ENCODE measurements around the gene RICTOR.
"Not testable (repeated sequence)": the region's sequence is repeated elsewhere in the genome, so short reads cannot be mapped to it uniquely, and the experiment has no call there.

The RICTOR gene

GRCh38 chr5:38996123-38996522 is 78.1 kb downstream of the RICTOR start:
- no peaks in the 10 kb centered on the region for H3K9me3 ChIP-seq (ENCODE audit: control insufficient read depth, insufficient read depth, low read length)
- no peaks in the 10 kb centered on the region for H3K36me3 ChIP-seq (ENCODE audit: insufficient read depth, low read length)
- H3K4me1 ChIP-seq (ENCODE audit: insufficient read depth, low read length), result no peaks in the 10 kb centered on the region
- H3K9ac ChIP-seq (ENCODE audit: low read depth, low read length), result no peak overlapping the region

GRCh38 chr5:38994324-38994927 is 79.8 kb downstream of the RICTOR start:
- Histone ChIP-seq H3K9ac (ENCODE audit: low read depth, low read length) (no peak overlapping the region), H3K36me3 (ENCODE audit: insufficient read depth, low read length) (no peaks in the 10 kb centered on the region; the same call in 1 of the 2 replicates), H3K4me1 (ENCODE audit: insufficient read depth, low read length) (no peaks in the 10 kb centered on the region), H3K9me3 (ENCODE audit: control insufficient read depth, insufficient read depth, low read length) (no peaks in the 10 kb centered on the region)

GRCh38 chr5:38989974-38990719 is 84.1 kb downstream of the RICTOR start:
- H3K9me3 ChIP-seq (ENCODE audit: control insufficient read depth, insufficient read depth, low read length); H3K4me1 ChIP-seq (ENCODE audit: insufficient read depth, low read length); H3K9ac ChIP-seq (ENCODE audit: low read depth, low read length); H3K36me3 ChIP-seq (ENCODE audit: insufficient read depth, low read length): not testable (repeated sequence)

- Histone ChIP-seq H3K36me3 (ENCODE audit: insufficient read depth, low read length) (no peaks in the 10 kb centered on the region; the same call in 1 of the 2 replicates), H3K4me1 (ENCODE audit: insufficient read depth, low read length) (no peaks in the 10 kb centered on the region), H3K9me3 (ENCODE audit: control insufficient read depth, insufficient read depth, low read length) (no peaks in the 10 kb centered on the region), H3K9ac (ENCODE audit: low read depth, low read length) (no peak overlapping the region)
Observed at GRCh38 chr5:38985909-38986452, 88.2 kb downstream of the RICTOR start.

- Histone ChIP-seq H3K4me1 (ENCODE audit: insufficient read depth, low read length) (peaks cover 8% of the 10 kb centered on the region; the same call in 1 of the 2 replicates), H3K9me3 (ENCODE audit: control insufficient read depth, insufficient read depth, low read length) (no peaks in the 10 kb centered on the region), H3K9ac (ENCODE audit: low read depth, low read length) (no peak overlapping the region), H3K36me3 (ENCODE audit: insufficient read depth, low read length) (no peaks in the 10 kb centered on the region)
Observed at GRCh38 chr5:38979535-38979934, 94.7 kb downstream of the RICTOR start.

GRCh38 chr5:38978036-38978435 is 96.2 kb downstream of the RICTOR start:
- Histone ChIP-seq H3K9ac (ENCODE audit: low read depth, low read length) (no peak overlapping the region), H3K4me1 (ENCODE audit: insufficient read depth, low read length) (peaks cover 8% of the 10 kb centered on the region; the same call in 1 of the 2 replicates), H3K9me3 (ENCODE audit: control insufficient read depth, insufficient read depth, low read length) (no peaks in the 10 kb centered on the region), H3K36me3 (ENCODE audit: insufficient read depth, low read length) (no peaks in the 10 kb centered on the region; the same call in 1 of the 2 replicates)

- no peaks in the 10 kb centered on the region for H3K36me3 ChIP-seq (ENCODE audit: insufficient read depth, low read length)
- no peak overlapping the region for H3K9ac ChIP-seq (ENCODE audit: low read depth, low read length)
- H3K4me1 ChIP-seq (ENCODE audit: insufficient read depth, low read length), result no peaks in the 10 kb centered on the region
- H3K9me3 ChIP-seq (ENCODE audit: control insufficient read depth, insufficient read depth, low read length), result no peaks in the 10 kb centered on the region
Observed at GRCh38 chr5:38968665-38969064, 105.5 kb downstream of the RICTOR start.

- Histone ChIP-seq H3K9me3 (ENCODE audit: control insufficient read depth, insufficient read depth, low read length) (no peaks in the 10 kb centered on the region), H3K9ac (ENCODE audit: low read depth, low read length) (no peak overlapping the region), H3K4me1 (ENCODE audit: insufficient read depth, low read length) (no peaks in the 10 kb centered on the region), H3K36me3 (ENCODE audit: insufficient read depth, low read length) (no peaks in the 10 kb centered on the region)
Observed at GRCh38 chr5:38961691-38962090, 112.5 kb downstream of the RICTOR start.

- no peak overlapping the region for H3K9ac ChIP-seq (ENCODE audit: low read depth, low read length)
- H3K4me1 ChIP-seq (ENCODE audit: insufficient read depth, low read length), result no peaks in the 10 kb centered on the region
- no peaks in the 10 kb centered on the region for H3K9me3 ChIP-seq (ENCODE audit: control insufficient read depth, insufficient read depth, low read length)
- H3K36me3 ChIP-seq (ENCODE audit: insufficient read depth, low read length), result peaks cover 7% of the 10 kb centered on the region; the same call in 1 of the 2 replicates
Observed at GRCh38 chr5:38953426-38954012, 120.7 kb downstream of the RICTOR start.

- no peaks in the 10 kb centered on the region for H3K9me3 ChIP-seq (ENCODE audit: control insufficient read depth, insufficient read depth, low read length)
- H3K36me3 ChIP-seq (ENCODE audit: insufficient read depth, low read length), result peaks cover 13% of the 10 kb centered on the region; the same call in 1 of the 2 replicates
- no peak overlapping the region for H3K9ac ChIP-seq (ENCODE audit: low read depth, low read length)
- no peaks in the 10 kb centered on the region for H3K4me1 ChIP-seq (ENCODE audit: insufficient read depth, low read length)
Observed at GRCh38 chr5:38948501-38948900, 125.7 kb downstream of the RICTOR start.

- no peaks in the 10 kb centered on the region for H3K4me1 ChIP-seq (ENCODE audit: insufficient read depth, low read length)
- H3K9me3 ChIP-seq (ENCODE audit: control insufficient read depth, insufficient read depth, low read length), result no peaks in the 10 kb centered on the region
- H3K36me3 ChIP-seq (ENCODE audit: insufficient read depth, low read length), result 0 out of 2 replicates have a peak, but pooled peaks cover 5% of the 10 kb centered on the region
- no peak overlapping the region for H3K9ac ChIP-seq (ENCODE audit: low read depth, low read length)
Observed at GRCh38 chr5:38944282-38944681, 129.9 kb downstream of the RICTOR start.

- Histone ChIP-seq H3K9ac (ENCODE audit: low read depth, low read length) (no peak overlapping the region), H3K36me3 (ENCODE audit: insufficient read depth, low read length) (0 out of 2 replicates have a peak, but pooled peaks cover 3% of the 10 kb centered on the region), H3K9me3 (ENCODE audit: control insufficient read depth, insufficient read depth, low read length) (no peaks in the 10 kb centered on the region), H3K4me1 (ENCODE audit: insufficient read depth, low read length) (no peaks in the 10 kb centered on the region)
Observed at GRCh38 chr5:38941912-38942311, 132.3 kb downstream of the RICTOR start.

GRCh38 chr5:38940230-38940858 is 133.9 kb downstream of the RICTOR start:
- no peaks in the 10 kb centered on the region for H3K4me1 ChIP-seq (ENCODE audit: insufficient read depth, low read length)
- 0 out of 2 replicates have a peak, but pooled peaks cover 1% of the 10 kb centered on the region for H3K36me3 ChIP-seq (ENCODE audit: insufficient read depth, low read length)
- H3K9ac ChIP-seq (ENCODE audit: low read depth, low read length), result no peak overlapping the region
- no peaks in the 10 kb centered on the region for H3K9me3 ChIP-seq (ENCODE audit: control insufficient read depth, insufficient read depth, low read length)

- Histone ChIP-seq H3K36me3 (ENCODE audit: insufficient read depth, low read length) (no peaks in the 10 kb centered on the region; the same call in 1 of the 2 replicates), H3K9ac (ENCODE audit: low read depth, low read length) (no peak overlapping the region), H3K4me1 (ENCODE audit: insufficient read depth, low read length) (no peaks in the 10 kb centered on the region), H3K9me3 (ENCODE audit: control insufficient read depth, insufficient read depth, low read length) (no peaks in the 10 kb centered on the region)
Observed at GRCh38 chr5:38938973-38939372, 135.2 kb downstream of the RICTOR start.
